ENCODE measurements around the gene PRR7. TPM values are rescaled to one million over a fixed set of nuclear protein-coding genes. Genes with fewer than 3 reads are reported as not detected.

PRR7 gene
- total and polyA plus RNA-seq, 2 of the 13 experiments (the other 11 are each of a cell fraction or from before 2014, with no cell fraction given) = 4.8 to 5.0 TPM

DNA sequence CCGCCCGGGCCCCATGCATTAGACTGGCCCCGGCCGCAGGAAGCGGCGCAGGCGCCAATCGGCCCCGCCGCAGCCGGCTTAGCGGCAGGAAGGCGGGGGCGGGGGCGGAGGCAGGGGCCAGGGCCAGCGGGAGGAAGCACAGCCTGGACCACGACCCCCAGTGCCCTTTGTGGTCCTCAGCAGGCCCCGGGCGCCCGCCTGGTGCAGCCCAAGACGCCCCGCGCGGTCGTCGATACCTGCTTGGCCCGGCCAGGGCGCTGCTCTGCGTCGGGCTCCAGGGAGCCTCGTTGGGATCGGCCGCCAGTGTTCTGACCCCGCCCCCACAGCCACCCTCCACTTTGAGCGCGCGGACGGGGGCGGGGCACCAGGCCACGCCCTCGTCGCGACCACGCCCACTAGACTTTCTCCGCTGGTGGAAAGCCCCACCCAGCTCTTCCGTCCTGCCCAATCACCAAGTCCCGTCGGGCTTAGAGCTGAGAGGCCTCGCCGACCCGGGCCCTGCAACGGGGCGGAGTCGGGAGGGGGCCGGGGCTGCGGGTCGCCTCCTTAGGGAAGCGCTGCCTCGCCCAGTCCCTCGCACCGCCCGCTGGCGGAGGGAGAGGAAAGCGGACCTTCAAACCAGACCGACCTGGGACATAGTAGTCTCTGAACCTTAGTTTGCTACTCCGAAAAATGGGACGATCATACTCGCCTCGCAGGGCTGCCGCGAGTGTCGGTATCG, 50.8 kb downstream of the PRR7 start, which contains the start of gene PDLIM7 (continued):
- TF ChIP-seq ZNF121 (CRISPR knock-in tag; IDR thresholded peaks at IDR 0.05) = peak; percentile 64
- 0 out of 2 replicates have a peak, but pooled peaks have one; percentile 28 for TF ChIP-seq ZNF766 (CRISPR knock-in tag; IDR thresholded peaks at IDR 0.05; ENCODE audit: borderline replicate concordance)
- peak; percentile 20; the same call in 1 of the 2 replicates for TF ChIP-seq SOX5 (CRISPR knock-in tag; IDR thresholded peaks at IDR 0.05; ENCODE audit: borderline replicate concordance)
- TF ChIP-seq, protein P1, sequence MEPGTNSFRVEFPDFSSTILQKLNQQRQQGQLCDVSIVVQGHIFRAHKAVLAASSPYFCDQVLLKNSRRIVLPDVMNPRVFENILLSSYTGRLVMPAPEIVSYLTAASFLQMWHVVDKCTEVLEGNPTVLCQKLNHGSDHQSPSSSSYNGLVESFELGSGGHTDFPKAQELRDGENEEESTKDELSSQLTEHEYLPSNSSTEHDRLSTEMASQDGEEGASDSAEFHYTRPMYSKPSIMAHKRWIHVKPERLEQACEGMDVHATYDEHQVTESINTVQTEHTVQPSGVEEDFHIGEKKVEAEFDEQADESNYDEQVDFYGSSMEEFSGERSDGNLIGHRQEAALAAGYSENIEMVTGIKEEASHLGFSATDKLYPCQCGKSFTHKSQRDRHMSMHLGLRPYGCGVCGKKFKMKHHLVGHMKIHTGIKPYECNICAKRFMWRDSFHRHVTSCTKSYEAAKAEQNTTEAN (CRISPR knock-in tag; conservative IDR thresholded peaks at IDR 0.05) = no peak
- no peak for TF ChIP-seq ZNF10 (CRISPR knock-in tag; IDR thresholded peaks at IDR 0.05; ENCODE audit: borderline replicate concordance, low read depth)
- no peak for TF ChIP-seq TGIF2 (CRISPR knock-in tag; IDR thresholded peaks at IDR 0.05)
- TF ChIP-seq, protein P2, sequence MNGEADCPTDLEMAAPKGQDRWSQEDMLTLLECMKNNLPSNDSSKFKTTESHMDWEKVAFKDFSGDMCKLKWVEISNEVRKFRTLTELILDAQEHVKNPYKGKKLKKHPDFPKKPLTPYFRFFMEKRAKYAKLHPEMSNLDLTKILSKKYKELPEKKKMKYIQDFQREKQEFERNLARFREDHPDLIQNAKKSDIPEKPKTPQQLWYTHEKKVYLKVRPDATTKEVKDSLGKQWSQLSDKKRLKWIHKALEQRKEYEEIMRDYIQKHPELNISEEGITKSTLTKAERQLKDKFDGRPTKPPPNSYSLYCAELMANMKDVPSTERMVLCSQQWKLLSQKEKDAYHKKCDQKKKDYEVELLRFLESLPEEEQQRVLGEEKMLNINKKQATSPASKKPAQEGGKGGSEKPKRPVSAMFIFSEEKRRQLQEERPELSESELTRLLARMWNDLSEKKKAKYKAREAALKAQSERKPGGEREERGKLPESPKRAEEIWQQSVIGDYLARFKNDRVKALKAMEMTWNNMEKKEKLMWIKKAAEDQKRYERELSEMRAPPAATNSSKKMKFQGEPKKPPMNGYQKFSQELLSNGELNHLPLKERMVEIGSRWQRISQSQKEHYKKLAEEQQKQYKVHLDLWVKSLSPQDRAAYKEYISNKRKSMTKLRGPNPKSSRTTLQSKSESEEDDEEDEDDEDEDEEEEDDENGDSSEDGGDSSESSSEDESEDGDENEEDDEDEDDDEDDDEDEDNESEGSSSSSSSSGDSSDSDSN (CRISPR knock-in tag; IDR thresholded peaks at IDR 0.05) = peak; percentile 80; the same call in 1 of the 2 replicates
- peak; percentile 92 for TF ChIP-seq ZNF768 (CRISPR knock-in tag; IDR thresholded peaks at IDR 0.05)
- no peak for TF ChIP-seq RFXAP (CRISPR knock-in tag; IDR thresholded peaks at IDR 0.05; ENCODE audit: borderline replicate concordance)
- no peak for TF ChIP-seq PAWR (CRISPR knock-in tag; IDR thresholded peaks at IDR 0.05; ENCODE audit: borderline replicate concordance)
- no peak for TF ChIP-seq KDM5A (IDR thresholded peaks at IDR 0.05; ENCODE audit: borderline replicate concordance, low read length)
- TF ChIP-seq CENPX (CRISPR knock-in tag; IDR thresholded peaks at IDR 0.05) = no peak
- peak; percentile 68 for TF ChIP-seq PHF21A (CRISPR knock-in tag; IDR thresholded peaks at IDR 0.05)
- no peak for TF ChIP-seq MATR3 (CRISPR knock-in tag; IDR thresholded peaks at IDR 0.05)
- no peak for TF ChIP-seq SRSF4 (IDR thresholded peaks at IDR 0.05; ENCODE audit: low read depth, low read length, poor library complexity, severe bottlenecking)
- no peak for TF ChIP-seq HHEX (CRISPR knock-in tag; IDR thresholded peaks at IDR 0.05)
- 0 out of 2 replicates have a peak, but pooled peaks have one; percentile 26 for TF ChIP-seq GTF2F1 (IDR thresholded peaks at IDR 0.05; ENCODE audit: low read length)
- no peak for TF ChIP-seq FOXO1 (CRISPR knock-in tag; IDR thresholded peaks at IDR 0.05)
- TF ChIP-seq, protein P3, sequence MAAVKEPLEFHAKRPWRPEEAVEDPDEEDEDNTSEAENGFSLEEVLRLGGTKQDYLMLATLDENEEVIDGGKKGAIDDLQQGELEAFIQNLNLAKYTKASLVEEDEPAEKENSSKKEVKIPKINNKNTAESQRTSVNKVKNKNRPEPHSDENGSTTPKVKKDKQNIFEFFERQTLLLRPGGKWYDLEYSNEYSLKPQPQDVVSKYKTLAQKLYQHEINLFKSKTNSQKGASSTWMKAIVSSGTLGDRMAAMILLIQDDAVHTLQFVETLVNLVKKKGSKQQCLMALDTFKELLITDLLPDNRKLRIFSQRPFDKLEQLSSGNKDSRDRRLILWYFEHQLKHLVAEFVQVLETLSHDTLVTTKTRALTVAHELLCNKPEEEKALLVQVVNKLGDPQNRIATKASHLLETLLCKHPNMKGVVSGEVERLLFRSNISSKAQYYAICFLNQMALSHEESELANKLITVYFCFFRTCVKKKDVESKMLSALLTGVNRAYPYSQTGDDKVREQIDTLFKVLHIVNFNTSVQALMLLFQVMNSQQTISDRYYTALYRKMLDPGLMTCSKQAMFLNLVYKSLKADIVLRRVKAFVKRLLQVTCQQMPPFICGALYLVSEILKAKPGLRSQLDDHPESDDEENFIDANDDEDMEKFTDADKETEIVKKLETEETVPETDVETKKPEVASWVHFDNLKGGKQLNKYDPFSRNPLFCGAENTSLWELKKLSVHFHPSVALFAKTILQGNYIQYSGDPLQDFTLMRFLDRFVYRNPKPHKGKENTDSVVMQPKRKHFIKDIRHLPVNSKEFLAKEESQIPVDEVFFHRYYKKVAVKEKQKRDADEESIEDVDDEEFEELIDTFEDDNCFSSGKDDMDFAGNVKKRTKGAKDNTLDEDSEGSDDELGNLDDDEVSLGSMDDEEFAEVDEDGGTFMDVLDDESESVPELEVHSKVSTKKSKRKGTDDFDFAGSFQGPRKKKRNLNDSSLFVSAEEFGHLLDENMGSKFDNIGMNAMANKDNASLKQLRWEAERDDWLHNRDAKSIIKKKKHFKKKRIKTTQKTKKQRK (IDR thresholded peaks at IDR 0.05; ENCODE audit: low read length) = no peak
- TF ChIP-seq ZNF343 (CRISPR knock-in tag; IDR thresholded peaks at IDR 0.05) = no peak; the same call in 1 of the 2 replicates
- TF ChIP-seq HNRNPK (IDR thresholded peaks at IDR 0.05; ENCODE audit: low read depth, low read length, poor library complexity, severe bottlenecking) = peak; percentile 2
- 0 out of 2 replicates have a peak, but pooled peaks have one; percentile 30 for TF ChIP-seq ISL2 (CRISPR knock-in tag; IDR thresholded peaks at IDR 0.05)
- TF ChIP-seq, protein P4, sequence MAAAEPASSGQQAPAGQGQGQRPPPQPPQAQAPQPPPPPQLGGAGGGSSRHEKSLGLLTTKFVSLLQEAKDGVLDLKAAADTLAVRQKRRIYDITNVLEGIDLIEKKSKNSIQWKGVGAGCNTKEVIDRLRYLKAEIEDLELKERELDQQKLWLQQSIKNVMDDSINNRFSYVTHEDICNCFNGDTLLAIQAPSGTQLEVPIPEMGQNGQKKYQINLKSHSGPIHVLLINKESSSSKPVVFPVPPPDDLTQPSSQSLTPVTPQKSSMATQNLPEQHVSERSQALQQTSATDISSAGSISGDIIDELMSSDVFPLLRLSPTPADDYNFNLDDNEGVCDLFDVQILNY (CRISPR knock-in tag; conservative IDR thresholded peaks at IDR 0.05) = no peak

All from HepG2 (cell line).